ENCODE results near the gene KMT2D. TPM values are rescaled to one million over a fixed set of nuclear protein-coding genes. Genes with fewer than 3 reads are reported as not detected.

KMT2D gene
- total and polyA plus RNA-seq, 2 of the 8 experiments (the other 6 are each of a cell fraction or from before 2014, with no cell fraction given), result 9.1 to 86.3 TPM

DNA sequence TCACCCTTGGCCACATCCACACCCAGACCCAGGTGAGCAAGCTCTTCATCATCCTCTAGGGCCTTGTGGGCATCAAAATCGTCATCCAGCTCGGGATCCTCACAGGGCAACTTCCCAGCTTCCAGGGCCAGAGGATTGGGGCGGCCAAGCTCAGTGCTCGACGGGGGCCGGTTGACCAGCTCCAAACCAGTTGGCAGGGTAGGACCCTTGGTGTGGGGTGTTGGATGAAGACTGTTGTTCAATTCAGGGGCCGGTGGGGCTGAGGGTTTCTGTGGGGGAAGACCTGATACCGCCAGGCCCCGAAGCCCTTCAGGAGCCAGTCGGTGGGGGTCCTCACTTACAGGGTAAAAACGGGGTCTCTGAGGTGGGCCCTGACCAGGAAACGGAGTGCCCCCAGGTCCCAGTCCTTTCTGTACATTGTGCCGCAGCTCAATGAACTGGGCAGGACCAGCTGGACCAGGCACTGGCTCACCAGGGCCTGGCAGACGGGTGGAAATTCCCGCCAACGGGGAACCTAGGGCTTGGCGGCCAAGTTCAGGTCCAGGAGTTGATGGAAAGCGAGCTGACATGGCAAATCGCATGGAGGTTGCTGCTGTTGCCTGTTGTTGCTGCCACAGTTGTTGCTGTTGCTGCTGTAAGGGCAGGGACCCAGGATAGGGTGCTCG lies 22.2 kb downstream of the KMT2D start (continued):
- no peak for TF ChIP-seq SRF (IDR thresholded peaks at IDR 0.05; ENCODE audit: low read depth, low read length)
- no peak for TF ChIP-seq TAF7 (optimal IDR thresholded peaks at IDR 0.05; ENCODE audit: borderline replicate concordance, low read depth, low read length)
- TF ChIP-seq CHD1 (IDR thresholded peaks at IDR 0.05; ENCODE audit: low read depth, low read length), result no peak
- TF ChIP-seq POLR2A (IDR thresholded peaks at IDR 0.05; ENCODE audit: control extremely low read depth in 1 of 2, low read depth in 2 of 2, low read length in 2 of 2), result no peak
- TF ChIP-seq SAP30 (IDR thresholded peaks at IDR 0.05; ENCODE audit: insufficient read depth, insufficient replicate concordance, low read length), result no peak
- no peak for TF ChIP-seq HDAC6 (IDR thresholded peaks at IDR 0.05; ENCODE audit: low read depth, low read length)

All from H1 (cell line).